ENCODE measurements around the gene PRRC2A. TPM values are rescaled to one million over a fixed set of nuclear protein-coding genes. Genes with fewer than 3 reads are reported as not detected.

The PRRC2A gene
- total RNA-seq, 6 donors from 2014 or later = 80.1 to 154 (median 125) TPM

DNA sequence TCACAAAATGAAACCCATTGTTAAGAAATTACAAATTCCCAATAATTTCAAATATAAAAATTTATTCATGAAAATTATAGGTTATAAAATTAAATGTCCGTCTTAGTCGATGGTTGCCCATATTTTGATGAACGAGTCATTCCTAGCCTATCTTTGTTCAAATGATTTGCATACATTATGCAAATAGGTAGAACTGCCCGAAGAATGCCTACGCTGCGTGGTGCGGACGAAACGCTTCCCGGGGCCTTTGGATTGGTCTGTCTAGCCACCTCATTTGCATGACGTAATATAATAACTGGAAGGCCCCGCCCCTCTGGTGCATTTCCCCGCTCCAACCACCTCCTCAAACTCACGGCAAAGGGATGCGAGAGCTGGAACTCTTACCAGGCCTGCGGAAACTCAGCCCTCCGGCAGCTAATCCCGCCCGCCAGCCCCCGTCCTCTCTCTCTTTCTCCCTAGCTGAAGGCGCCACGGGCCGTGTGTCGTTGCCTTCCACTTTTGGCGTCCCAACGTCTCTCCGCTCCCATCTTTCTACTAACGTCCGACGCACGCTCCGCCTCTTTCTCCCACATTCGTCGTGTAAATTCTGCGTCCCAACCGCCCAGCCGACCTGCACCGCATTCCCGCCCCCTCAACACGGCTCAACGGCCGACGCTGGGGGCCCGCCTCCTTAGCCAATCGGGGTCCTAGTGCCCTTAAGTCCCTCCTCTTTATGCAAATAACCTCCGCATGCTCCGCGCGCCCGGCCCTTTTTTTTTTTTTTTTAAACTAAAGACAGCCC lies 520 bp upstream of the PRRC2A start:
- DNase-seq = peak; percentile 96 to 98
- Histone ChIP-seq H3K4me1 (peaks cover 15 to 27% (median 19%) of the 10 kb centered on the region in 4 donors), H3K9me3 (no peaks in the 10 kb centered on the region), H3K36me3 (peaks cover 15 to 22% (median 18%) of the 10 kb centered on the region in 4 donors), H3K4me3 (peak overlapping the region in 3 of 4 donors; percentile 79 to 92 (median 82)), H3K27ac (peak overlapping the region; percentile 97 to 100 (median 98)), H3K27me3 (no peaks in the 10 kb centered on the region)
- peak; percentile 96 to 97 for ATAC-seq (ENCODE audit: low FRiP score in 2 of 2)
- TF ChIP-seq, protein P1, sequence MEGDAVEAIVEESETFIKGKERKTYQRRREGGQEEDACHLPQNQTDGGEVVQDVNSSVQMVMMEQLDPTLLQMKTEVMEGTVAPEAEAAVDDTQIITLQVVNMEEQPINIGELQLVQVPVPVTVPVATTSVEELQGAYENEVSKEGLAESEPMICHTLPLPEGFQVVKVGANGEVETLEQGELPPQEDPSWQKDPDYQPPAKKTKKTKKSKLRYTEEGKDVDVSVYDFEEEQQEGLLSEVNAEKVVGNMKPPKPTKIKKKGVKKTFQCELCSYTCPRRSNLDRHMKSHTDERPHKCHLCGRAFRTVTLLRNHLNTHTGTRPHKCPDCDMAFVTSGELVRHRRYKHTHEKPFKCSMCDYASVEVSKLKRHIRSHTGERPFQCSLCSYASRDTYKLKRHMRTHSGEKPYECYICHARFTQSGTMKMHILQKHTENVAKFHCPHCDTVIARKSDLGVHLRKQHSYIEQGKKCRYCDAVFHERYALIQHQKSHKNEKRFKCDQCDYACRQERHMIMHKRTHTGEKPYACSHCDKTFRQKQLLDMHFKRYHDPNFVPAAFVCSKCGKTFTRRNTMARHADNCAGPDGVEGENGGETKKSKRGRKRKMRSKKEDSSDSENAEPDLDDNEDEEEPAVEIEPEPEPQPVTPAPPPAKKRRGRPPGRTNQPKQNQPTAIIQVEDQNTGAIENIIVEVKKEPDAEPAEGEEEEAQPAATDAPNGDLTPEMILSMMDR (IDR thresholded peaks at IDR 0.05) = peak in 3 of 6 experiments; percentile 9 to 34 (median 27)
- TF ChIP-seq POLR2AphosphoS5 (IDR thresholded peaks at IDR 0.05) (peak; percentile 94), POLR2A (IDR thresholded peaks at IDR 0.05) (peak; percentile 57 to 98 (median 93)), EP300 (IDR thresholded peaks at IDR 0.05) (no peak)
- 0 to 1% methylated on average over 48 to 50 of the region's 50 CpGs for WGBS, 2 donors

DNA sequence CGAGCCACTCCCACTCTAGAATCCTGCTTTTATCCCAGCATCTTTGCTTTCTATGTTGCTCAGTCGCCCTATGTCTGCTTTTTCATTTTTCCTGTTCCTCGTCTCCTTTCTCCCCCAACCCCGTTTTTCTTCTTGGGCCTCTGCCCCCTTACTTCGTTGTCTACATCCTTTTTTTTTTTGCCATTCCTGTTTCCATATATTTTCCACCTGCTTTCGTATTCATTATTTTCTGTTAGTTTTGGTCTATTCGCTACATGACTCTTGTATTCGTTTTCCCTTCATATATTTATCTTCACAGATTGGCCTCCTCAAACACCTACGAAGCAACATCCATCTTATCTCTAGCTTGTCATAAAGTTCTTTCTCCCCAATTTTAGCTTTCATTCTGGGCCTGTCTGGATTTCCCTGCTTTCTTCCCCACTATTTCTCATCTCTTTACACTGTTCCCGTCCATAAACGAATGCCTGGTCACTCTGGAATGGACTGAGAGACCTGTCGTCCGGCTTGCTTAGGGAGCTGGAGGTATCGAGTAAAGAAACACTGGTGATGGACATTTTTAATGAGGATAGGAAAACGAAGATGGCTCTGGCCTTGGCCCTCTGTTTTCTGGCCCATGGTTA lies 915 bp downstream of the PRRC2A start:
- TF ChIP-seq, protein P1 (IDR thresholded peaks at IDR 0.05) = no peak
- no peak for TF ChIP-seq POLR2AphosphoS5 (IDR thresholded peaks at IDR 0.05)
- TF ChIP-seq EP300 (IDR thresholded peaks at IDR 0.05) = no peak
- no peak for TF ChIP-seq POLR2A (IDR thresholded peaks at IDR 0.05)
- ATAC-seq (ENCODE audit: low FRiP score in 2 of 2) (no peak), DNase-seq (no peak)
- peaks cover 29 to 36% (median 33%) of the 10 kb centered on the region in 4 donors for H3K36me3 ChIP-seq
- no peaks in the 10 kb centered on the region for H3K9me3 ChIP-seq
- H3K4me3 ChIP-seq = peak overlapping the region; percentile 71 to 92 (median 80)
- H3K27me3 ChIP-seq = no peaks in the 10 kb centered on the region
- H3K4me1 ChIP-seq = peaks cover 15 to 27% (median 18%) of the 10 kb centered on the region in 4 donors
- H3K27ac ChIP-seq = peak overlapping the region; percentile 97 to 100 (median 98)
- 13% methylated on average over 15 of the region's 15 CpGs for WGBS, 2 donors

DNA sequence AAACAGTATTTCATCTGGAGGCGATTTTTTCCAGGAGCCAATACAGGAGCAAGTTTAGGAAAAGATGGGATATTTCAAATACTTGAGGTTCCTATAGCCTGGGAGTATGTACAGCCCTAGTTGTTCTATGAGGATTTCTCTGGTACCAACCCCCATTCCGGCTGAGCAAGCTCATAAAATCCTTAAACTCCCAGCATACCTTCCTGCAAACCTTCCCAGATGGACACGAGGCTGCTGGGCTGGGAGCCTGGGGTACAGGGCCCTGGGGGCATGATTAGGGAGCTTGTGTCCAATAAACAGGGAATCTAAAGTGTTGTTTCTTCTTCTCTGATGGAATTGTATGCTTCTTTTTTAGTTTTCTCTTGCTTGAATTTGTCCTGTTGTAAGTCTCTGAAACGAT lies 1.5 kb downstream of the PRRC2A start:
- Histone ChIP-seq H3K9me3 (no peaks in the 10 kb centered on the region), H3K27ac (peak overlapping the region; percentile 97 to 100 (median 98)), H3K4me3 (peak overlapping the region in 3 of 4 donors; percentile 79 to 92 (median 82)), H3K4me1 (peaks cover 15 to 27% (median 18%) of the 10 kb centered on the region in 4 donors), H3K27me3 (no peaks in the 10 kb centered on the region), H3K36me3 (peaks cover 35 to 42% (median 38%) of the 10 kb centered on the region in 4 donors)
- DNase-seq (no peak), ATAC-seq (ENCODE audit: low FRiP score in 2 of 2) (no peak)
- 28 to 40% methylated on average over 4 of the region's 4 CpGs for WGBS, 2 donors
- TF ChIP-seq POLR2A (IDR thresholded peaks at IDR 0.05) (no peak), EP300 (IDR thresholded peaks at IDR 0.05) (no peak), POLR2AphosphoS5 (IDR thresholded peaks at IDR 0.05) (no peak)
- TF ChIP-seq, protein P1 (IDR thresholded peaks at IDR 0.05) = no peak

DNA sequence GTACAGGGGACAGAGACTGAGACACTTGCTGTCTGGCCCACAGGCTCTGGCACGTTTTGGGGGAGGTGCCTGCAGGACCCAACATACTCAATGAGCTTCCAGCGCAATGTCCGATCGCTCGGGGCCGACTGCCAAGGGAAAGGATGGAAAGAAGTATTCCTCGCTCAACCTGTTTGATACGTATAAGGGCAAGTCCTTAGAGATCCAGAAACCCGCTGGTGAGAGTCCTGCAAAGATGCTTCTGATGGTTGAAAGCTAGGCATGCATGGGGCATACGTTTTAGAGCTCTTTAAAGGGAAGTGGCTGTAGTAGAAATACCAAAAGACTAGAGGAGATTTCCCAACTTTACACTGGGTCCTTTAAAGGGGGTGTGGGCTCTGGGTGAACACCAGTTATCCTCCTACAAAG lies 2.2 kb downstream of the PRRC2A start:
- Histone ChIP-seq H3K27ac (peak overlapping the region in 3 of 4 donors; percentile 97 to 100 (median 97)), H3K36me3 (peaks cover 42 to 48% (median 45%) of the 10 kb centered on the region in 4 donors), H3K9me3 (no peaks in the 10 kb centered on the region), H3K27me3 (no peaks in the 10 kb centered on the region), H3K4me3 (peak overlapping the region in 1 of 4 donors; percentile 82), H3K4me1 (peaks cover 15 to 27% (median 18%) of the 10 kb centered on the region in 4 donors)
- TF ChIP-seq, protein P1 (IDR thresholded peaks at IDR 0.05) = no peak
- TF ChIP-seq EP300 (IDR thresholded peaks at IDR 0.05) = no peak
- no peak for TF ChIP-seq POLR2AphosphoS5 (IDR thresholded peaks at IDR 0.05)
- peak in 1 of 2 donors; percentile 57 for DNase-seq
- ATAC-seq (ENCODE audit: low FRiP score in 2 of 2) = no peak
- WGBS, 2 donors = 47 to 77% methylated on average over 10 of the region's 10 CpGs

All from upper lobe of left lung (tissue), 6 donors.